HG03139 (cell line): ENCODE results near the gene PYROXD2.

Experiments
- ATAC-seq: cut with Tn5 transposase; IDR thresholded peaks from one replicate; pipeline ENCODE4 v1.9.1; 2021; ENCODE audit not compliant: unreplicated experiment

Gene PYROXD2

DNA sequence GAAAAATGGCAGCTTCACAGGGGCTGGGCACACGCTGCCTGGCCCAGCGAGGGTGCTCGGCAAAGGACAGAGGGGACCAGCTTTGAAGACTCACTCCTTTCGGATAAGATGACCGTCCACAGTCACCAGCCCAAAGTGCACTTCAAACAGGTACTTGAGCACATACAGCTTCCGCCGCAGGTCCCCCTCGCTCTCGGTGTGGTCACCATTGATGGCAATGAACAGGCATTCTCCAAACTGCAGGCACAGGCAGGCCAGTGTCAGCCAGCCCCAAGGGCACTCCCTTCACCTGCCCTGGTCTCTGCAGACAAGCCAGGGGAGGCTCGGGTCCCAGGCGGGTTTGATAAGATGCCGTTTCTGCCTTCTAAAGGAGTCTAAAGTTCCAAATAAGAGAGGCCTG is 20.2 kb upstream of the PYROXD2 start:
- no peak for ATAC-seq

DNA sequence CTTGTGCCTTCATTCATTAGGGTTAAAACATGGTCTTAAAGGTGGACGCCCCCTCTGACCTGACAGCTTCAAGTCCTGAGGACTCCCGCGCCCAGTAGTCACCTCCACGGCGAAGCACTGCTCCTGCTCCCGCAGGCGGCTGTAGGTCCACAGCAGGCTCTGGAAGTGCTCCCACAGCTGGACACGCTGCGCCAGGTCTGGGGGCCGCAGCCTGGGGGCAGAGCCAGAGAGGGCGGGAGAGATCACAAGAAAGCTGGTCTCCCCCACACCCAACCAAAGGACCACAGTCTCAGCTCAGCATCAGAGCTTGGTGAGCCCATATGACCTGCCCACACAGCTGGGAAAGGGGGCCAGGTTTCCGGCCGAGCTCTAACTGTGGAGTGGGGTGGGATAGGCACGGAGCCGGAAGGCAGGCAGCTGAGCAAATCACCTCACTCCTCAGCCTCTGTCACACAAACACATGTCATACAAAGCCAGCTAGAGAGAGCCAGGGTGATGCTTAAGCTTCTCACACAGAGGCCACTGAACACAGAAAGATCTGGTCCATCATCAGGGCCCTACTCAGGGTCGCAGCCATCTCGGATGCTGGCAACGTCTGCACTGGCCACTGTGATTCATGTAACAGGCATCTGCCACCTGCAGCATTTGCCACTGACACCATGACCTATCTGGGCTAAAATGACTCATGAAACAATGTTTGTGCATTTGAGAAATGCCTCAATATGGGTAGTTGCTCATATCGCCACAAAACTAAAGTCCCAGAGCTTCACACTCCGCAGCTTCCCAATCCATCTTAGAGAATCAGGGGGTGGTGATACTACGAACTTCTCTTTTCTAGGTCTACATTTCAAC is 19.1 kb upstream of the PYROXD2 start:
- no peak for ATAC-seq

DNA sequence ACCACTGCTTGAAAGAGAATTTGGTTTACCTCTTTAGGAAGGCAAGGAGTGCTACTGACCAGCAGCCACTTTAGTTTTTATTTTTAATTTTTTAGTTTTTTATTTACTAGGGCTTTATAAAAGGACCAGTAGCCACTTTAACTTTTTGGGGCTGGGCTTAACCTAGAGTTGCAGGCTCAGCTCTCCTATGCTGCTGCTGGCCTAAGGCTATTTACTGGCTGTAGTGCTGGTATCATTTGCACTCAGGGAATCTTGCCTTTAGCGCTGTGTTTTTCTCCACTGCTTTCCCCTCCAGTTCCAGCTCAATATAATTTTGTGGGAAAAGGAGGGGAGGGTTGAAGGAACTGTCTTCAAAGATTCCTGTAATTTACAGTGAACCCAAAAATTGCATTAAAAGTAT is 18.4 kb upstream of the PYROXD2 start:
- ATAC-seq = no peak

DNA sequence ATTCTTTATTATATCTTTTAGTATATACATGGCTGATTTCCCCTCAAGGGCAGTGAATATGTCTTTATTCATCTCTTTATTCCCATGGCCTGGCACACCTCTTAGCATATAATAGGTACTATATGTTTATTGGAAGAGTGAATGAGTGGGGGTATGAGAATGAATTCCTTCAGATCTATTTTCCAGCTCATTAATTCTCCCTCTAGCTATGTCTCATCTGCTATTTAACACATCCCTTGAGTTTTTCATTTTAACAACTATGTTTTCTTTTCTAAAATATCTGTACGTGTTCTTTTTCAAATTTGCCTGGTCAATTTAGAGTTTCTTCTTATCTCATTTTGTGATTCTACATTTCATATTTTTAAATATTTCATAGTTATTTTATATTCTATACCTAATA is 17.3 kb upstream of the PYROXD2 start:
- ATAC-seq = no peak

DNA sequence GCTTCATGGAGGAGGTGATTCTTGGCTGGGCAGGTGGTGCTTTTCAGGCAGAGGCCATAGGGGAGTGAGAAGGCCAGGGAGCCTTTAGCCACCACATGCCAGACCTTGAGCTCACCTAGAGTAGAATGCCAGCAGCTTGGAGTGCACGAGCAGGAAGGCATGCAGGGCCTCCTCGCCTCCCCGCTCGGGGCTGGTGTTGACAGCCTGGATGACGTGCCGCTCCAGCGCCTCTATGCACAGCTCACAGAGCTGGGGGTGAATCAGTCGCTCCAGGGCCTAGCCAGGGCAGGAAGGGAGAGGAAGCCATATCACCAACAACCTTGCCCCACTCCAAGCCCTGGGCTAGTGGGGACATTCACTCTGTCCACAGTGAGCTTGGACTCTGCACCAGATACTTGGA is 16.0 kb upstream of the PYROXD2 start:
- ATAC-seq = no peak

DNA sequence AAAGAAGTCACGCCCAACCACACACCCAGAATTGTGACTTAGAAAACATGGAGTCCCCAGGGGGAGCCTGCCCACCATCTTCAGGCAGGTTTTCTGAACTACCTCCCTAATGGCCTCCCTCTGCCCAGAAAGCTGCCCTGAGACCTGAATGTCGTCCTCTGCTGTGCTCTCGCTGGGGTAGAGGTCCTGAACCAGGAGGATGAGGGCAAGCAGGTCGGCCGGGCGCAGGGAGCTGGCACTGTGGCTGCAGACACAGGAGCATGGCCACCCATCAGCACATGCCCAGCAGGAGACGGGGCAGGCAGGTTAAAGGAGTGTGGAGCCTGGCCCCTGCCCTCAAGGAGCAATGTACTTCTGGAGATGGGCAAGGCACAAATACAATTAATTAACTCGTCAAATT is 15.4 kb upstream of the PYROXD2 start:
- no peak for ATAC-seq

DNA sequence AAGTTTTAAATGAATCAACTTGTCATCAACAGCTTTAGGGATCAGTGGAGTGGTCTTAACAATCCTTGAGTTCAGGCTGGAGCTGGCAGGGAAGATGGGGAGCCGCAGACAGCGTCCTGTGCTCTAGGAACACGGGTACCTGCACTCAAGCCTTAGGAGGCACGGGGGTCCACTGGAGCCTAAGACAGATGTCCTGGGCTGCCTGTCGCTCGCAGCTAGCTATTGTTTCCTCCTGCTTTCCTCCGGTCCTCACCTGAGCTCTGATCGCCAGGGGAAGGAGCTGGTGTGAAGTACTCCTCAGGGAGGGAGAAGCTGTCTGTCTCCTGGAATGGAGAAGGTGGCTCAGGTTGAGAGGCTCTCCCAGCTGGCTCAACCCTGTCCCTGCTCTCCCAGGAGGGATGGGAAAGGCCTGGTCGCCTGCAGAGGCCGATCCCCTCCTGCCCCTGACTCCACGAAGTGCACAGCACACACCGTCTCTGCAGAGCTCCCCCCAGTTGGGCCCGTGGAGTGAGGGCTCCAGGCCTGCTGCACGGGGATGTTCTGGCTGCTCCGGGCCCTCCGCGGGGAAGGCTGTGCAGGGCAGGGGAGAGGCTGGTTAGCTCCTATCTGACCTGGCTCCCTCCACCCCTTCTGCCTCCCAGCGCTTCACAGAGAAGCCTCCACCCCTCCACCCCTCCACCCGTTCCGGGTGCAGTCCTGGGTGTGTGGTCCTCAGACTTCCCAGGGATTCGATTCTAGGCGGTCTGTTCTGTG is 14.5 kb upstream of the PYROXD2 start:
- no peak for ATAC-seq

DNA sequence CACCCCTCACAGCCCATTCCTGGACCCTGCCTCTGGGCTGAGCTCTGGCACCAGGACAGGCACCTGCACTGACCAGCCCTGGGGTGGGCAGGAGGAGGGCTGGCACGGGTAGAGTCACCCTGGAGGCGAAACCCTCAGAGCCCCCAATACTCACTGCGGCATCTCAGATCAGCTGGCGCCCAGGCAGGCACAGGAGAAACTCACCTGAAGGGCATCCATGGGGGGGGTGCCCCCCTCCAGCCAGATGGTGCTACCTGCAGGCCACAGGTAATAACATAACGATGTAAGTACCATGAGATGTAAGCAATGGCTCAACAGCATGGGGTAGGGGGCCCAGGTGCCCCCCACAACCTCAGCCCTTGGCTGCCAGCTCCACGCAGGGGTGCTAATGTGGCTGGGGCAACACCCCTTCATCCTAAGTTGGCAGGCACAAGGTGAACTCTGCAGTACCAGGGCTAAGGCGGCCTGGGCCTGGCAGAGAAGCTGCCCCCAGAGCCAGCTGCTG is 12.1 kb upstream of the PYROXD2 start:
- ATAC-seq = no peak

DNA sequence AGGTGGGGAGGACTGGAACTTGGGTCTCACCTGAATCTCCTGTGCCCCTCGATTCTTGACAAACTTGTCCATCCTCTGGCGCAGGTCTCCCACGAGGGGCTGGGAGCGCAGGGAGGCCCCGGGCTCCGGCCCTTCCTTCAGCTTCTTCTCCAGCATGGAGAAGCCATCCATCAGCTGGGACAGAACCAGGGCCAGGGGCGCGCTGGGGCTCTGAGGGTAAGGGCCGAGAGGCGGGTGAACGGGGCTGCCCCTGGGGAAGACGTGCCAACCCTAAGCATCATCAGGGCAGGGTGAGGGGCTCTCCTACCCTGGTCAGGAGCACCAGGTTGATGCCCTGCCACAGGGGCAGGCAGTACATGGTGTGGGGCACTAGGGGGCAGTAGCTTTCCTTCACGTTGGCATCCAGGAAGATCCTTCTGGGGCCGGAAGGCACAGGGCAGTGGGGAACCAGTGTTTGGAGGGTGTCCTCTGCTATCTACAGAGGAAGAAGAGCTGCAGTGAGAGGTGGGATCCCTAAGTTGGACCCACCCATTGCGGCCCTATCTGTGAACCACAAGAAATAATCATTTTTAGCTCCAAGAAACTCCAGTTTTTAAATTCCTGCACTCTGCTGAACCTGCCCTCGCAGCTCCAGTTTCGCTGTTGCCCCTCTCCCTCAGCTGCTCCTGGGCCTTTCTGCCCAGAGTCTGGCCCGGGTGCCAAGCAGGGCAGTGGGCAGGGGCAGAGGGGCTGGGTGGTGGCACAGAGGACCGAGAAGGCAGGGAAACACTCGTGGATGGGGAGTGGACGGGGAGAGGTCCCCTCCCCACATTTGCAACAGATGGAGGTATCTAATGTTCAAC is 10.8 kb upstream of the PYROXD2 start:
- ATAC-seq = no peak

DNA sequence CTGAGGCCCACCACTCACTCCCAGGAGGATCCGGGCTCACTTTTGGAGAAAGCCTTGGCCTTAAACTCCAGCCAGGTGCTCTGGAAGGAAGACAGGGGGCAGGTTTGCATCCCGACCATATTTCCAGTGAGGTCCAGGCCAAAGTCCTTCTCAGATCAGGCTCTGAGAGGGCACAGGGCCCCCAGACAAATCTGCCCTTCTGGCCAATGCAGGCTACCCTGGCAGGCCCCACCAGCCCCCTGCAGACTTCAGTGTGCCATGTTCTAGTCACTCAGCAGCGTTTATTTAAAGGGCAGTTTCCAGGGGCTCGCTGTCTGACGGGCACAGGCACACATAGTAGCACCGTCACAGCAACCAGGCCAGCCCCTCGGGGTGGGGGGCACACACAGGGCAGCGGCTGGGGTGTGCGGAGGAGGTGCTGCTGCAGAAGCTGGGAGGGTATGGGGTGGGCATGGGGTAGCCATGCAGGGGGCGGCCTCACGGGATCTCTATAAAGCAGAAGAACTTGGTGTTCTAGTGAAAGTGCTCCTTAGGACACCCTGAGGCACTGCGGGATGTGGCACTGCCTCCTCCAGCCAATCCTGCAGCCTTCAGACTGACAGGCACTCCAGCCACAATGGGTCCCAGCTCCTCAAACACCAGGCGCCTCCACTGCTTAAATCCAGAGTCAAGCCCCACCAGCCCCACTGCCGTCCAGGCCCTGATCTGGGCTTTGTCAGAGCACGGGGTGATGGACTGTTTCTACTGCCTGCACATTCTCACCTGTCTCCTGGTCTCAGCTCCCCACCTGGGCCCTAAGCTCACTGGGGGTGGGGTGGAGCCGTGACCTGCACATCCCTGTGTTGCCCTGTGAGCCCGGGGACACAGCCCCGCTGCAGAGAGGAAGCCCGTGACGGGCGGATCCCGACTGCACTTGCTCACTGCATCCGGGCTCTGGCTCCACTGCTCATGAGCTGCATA is 9.6 kb upstream of the PYROXD2 start:
- no peak for ATAC-seq

DNA sequence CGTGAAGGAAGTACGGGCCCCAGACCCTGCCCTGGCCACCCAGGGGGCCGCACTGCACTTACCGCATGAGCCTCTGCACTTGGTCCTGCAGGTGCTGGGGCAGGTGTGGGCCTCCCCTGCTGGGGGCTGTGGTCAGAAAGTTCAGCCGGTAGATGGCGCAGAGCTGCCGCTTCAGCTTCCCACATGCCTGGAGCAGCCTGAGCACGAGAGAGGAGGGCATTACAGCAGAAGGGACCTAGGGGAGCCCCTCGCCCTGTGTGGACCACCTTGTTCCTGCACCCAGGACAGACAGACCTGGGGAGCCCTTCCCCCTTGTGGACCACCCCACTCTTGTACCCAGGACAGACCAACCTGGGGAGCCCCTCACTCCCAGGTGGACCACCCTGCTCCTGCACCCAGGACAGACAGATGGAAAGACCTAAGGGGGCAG is 8.7 kb upstream of the PYROXD2 start:
- no peak for ATAC-seq

DNA sequence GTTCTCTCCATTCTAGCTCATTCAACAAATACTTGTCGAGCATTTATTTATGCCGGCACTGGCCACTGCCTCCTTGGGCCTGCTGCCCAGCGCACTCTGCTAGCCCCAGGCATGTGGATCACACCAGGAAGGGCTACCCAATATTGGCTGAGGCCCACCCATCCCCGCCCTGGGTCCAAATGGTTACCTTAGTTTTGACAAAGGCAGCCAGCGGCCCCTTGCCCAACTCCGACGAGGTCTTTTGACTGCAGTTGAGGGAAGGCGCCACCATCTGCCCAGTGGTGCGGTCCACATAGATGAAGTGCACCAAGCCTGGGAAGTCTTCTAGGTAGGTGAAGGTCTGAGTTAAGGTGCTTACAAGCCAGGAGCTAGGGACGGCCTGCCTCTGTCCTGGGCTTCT is 7.2 kb upstream of the PYROXD2 start:
- no peak for ATAC-seq

DNA sequence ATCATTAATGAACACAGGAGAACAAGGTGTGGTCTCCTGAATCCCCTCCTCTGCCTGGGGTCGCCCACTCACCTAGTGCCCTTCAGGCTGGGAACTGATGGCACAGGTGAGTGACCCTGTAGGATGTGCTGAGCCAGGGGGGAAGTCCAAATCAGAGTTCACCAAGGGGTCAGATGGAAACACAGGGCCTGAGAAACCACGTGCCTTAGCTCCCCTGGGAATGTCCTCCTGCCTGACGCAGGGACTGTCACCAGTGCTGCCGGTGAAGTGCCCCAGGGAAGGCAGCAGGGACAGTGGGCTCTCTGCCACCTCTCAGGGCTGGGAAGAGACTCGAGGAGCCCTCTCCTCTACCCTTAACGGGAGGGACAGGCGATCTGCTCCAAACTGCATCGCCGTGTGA is 5.8 kb upstream of the PYROXD2 start:
- no peak for ATAC-seq

DNA sequence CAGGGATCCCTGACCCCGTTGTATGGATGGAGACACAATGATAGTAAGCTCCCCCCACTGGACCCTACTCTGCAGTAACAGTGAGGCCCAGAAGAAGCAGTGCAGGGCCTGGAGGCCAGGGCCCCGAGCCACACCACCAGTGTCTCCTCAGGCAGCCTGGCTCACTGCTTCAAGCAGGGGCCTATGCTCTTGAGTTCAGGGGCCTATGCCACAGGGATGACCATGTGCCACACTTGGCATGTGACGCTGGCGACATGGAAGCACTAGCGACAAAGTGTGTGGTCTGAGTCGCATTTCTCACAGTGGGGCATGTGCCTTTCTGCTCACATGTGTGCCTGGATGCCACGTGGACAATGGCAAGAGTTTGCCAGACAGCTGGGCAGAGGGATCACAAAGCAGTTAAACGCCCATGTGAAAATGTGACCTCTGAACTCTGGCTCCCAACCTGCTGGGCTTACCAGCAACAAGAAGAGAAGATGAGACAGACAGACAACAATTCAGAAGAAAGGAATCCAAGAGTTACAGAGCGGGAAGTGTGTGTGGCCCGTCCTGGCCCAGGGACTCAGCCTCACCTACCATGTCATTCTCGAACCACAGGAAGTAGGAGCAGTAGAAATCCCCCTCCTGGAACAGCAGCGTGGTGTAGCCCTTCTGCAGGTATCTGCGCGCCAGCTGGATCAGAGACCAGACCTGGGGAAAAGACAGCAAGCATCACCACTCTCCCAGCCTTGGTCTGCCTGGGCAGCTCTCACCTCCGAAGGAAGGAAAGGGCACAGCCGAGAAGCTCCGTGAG is 4.7 kb upstream of the PYROXD2 start:
- ATAC-seq = no peak

DNA sequence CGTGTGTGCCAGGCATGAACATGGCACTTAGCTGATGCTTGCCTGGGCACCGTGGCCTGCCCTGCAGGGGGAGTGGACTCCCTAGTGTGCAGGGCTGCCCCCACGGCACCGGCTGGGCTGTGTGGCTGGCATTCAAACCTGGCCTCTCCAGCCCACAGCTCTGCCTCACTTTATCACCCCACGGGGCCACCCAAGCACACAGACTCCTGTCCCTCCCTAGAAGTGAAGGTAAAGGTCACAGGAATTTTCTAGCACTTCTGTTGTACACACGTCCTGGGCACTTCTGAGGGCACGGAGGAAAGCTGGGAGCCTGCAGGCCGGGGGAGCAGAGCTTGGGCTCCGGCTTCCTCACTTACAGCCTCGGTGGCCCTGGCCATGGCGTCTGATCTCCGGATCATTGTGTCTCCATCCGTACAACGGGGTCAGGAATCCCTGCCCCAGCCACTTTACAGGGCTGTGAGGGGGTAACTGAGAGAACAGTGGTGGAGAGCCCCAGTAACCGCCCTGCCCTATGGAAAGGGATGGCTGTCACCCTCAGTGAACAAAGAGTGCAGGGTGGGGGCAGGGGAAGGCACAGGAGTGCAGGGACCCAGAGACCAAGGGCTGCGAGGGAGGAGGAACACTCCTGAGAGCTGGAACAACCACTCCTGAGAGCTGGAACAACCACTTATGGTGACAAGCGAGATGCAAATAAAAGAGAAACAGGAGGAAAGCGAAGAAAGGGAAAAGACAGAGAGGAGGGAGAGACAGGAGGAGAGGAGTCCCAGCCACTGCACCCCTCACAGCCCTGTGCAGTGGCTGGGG is 3.9 kb upstream of the PYROXD2 start:
- no peak for ATAC-seq

DNA sequence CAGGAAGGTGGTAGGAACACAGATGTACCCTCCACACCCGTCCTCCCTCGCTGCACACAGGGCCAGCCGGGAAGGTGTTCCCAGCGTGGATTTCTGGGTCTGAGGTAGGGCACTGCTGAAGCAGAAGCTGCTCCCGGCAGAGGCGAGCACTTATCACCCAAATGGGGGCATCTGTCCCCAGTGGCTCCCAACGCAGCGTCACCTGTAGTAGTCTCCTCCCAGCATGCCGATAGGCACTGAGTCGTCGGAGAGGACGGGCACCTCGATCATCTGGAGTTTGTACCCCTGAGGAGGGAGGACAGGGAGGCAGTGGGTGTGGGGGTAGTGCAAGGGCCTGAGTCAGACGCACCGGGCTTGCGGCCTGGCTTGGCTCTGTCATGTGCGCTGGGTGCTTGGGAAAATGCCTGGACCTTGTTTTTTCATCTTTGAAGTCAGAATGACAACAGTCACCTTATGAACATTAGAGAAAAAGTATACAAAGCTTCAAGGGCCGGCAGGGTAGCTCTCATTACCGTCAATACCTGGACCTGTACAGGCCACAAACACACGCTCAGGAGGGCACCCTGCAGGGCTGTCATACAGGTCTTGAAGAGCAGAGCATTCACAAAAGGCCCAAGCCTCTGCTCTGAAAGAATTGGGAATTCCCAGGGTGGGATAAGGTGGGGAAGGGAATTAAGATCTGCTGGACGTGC is 3.1 kb upstream of the PYROXD2 start:
- ATAC-seq = no peak

DNA sequence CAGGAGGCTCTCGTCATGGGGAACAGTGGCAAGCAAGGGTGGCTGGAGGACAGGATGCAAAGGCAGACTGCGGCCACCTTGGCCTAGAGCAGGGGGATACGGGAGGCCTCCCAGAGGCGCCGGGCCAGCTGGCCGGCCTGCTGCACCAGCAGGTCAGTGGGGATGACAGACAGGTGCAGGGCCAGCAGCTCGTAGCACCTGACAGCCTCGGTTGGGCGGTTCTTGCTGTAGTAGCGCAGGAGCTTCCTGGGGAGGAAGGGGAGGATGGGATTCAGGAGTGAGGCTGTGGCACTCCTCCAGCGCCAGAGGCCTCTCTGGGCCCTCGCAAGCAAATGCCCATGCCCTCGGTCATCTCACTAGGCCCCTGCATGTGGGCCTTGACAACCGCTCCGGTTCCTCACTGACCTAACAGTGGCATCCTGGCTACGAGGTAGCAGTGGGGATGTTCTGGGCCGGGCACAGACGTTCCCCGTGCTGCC is 2.5 kb upstream of the PYROXD2 start:
- no peak for ATAC-seq
